SKM-1 (cell line): ENCODE measurements around the gene CHST11.
A peak's percentile ranks its signal among the peaks of the same experiment; 100 is the strongest.

ENCODE experiments used
- DNase-seq: peaks from one replicate; lab custom pipeline; 2025; ENCODE audit not compliant: unreplicated experiment; lab: John Stamatoyannopoulos, UW

The CHST11 gene

GRCh38 chr12:104456417-104456949 lies at the start of gene CHST11:
Gene CHST11, plus strand, starts transcription at chr12:104456948.
- DNase-seq, result peak; percentile 26

- no peak for DNase-seq
Measured at GRCh38 chr12:104407438-104407837, 49.3 kb upstream of the CHST11 start.

GRCh38 chr12:104407922-104408321 lies 48.8 kb upstream of the CHST11 start:
- DNase-seq, result no peak

- no peak for DNase-seq
Measured at GRCh38 chr12:104410326-104410725, 46.4 kb upstream of the CHST11 start.

- DNase-seq, result no peak
Measured at GRCh38 chr12:104410786-104411185, 46.0 kb upstream of the CHST11 start.

GRCh38 chr12:104411826-104412641 lies 44.7 kb upstream of the CHST11 start:
- no peak for DNase-seq

GRCh38 chr12:104412681-104413080 lies 44.1 kb upstream of the CHST11 start:
- DNase-seq, result no peak

GRCh38 chr12:104413330-104413729 lies 43.4 kb upstream of the CHST11 start:
- no peak for DNase-seq

- DNase-seq, result no peak
Measured at GRCh38 chr12:104414581-104415341, 42.0 kb upstream of the CHST11 start.

GRCh38 chr12:104415342-104415980 lies 41.3 kb upstream of the CHST11 start:
- no peak for DNase-seq

- DNase-seq, result no peak
Measured at GRCh38 chr12:104416136-104416535, 40.6 kb upstream of the CHST11 start.

- no peak for DNase-seq
Measured at GRCh38 chr12:104416585-104416984, 40.2 kb upstream of the CHST11 start.

- no peak for DNase-seq
Measured at GRCh38 chr12:104419717-104420116, 37.0 kb upstream of the CHST11 start.

GRCh38 chr12:104420868-104421267 lies 35.9 kb upstream of the CHST11 start:
- no peak for DNase-seq

- no peak for DNase-seq
Measured at GRCh38 chr12:104421343-104421742, 35.4 kb upstream of the CHST11 start.

- DNase-seq, result no peak
Measured at GRCh38 chr12:104422441-104422840, 34.3 kb upstream of the CHST11 start.

GRCh38 chr12:104423273-104423672 lies 33.5 kb upstream of the CHST11 start:
- no peak for DNase-seq

GRCh38 chr12:104423809-104424208 lies 32.9 kb upstream of the CHST11 start:
- DNase-seq, result no peak

GRCh38 chr12:104424955-104425354 lies 31.8 kb upstream of the CHST11 start:
- DNase-seq, result no peak

- no peak for DNase-seq
Measured at GRCh38 chr12:104425614-104426013, 31.1 kb upstream of the CHST11 start.

- DNase-seq, result no peak
Measured at GRCh38 chr12:104426926-104427546, 29.7 kb upstream of the CHST11 start.
